WTC11 (cell line): Measurements from ENCODE around the gene C1orf159. TPM values are rescaled to one million over a fixed set of nuclear protein-coding genes. Genes with fewer than 3 reads are reported as not detected.

Experiments used
- ATAC-seq: fragments of 200-7000 bp; cut with Tn5 transposase; 2 replicates; pipeline ENCODE4 v1.10.0; 2021; ENCODE audit warnings: mild to moderate bottlenecking, moderate library complexity
- CTCF ChIA-PET: fragments of 300-600 bp; sonication (Branson Sonifier 250); formaldehyde crosslinking; loops from one replicate; lab custom pipeline; 2021; ENCODE audit warnings: antibody characterized with exemption; lab: Charles Lee
- POLR2A ChIA-PET: fragments of 350-600 bp; sonication (Branson Sonifier 250); formaldehyde crosslinking; loops from one replicate; lab custom pipeline; 2021; ENCODE audit warnings: antibody characterized with exemption; lab: Charles Lee
- DNase-seq: peaks from one replicate; pipeline ENCODE4 v3.0.0; 2021; ENCODE audit warnings: low spot score
- H3K27ac Mint-ChIP-seq: 2 replicates; pipeline ENCODE4 v1.8.0; 2021; ENCODE audit warnings: mixed read lengths
- H3K27me3 Mint-ChIP-seq: 2 replicates; pipeline ENCODE4 v1.8.0; 2021; ENCODE audit warnings: low read depth, mild to moderate bottlenecking, moderate library complexity, mixed read lengths
- H3K36me3 Mint-ChIP-seq: 2 replicates; pipeline ENCODE4 v1.8.0; 2021; ENCODE audit warnings: mixed read lengths
- H3K4me1 Mint-ChIP-seq: 2 replicates; pipeline ENCODE4 v1.8.0; 2022; ENCODE audit warnings: mixed read lengths
- H3K4me3 Mint-ChIP-seq: 2 replicates; pipeline ENCODE4 v1.8.0; 2021; ENCODE audit warnings: mild to moderate bottlenecking, moderate library complexity, mixed read lengths
- H3K9me3 Mint-ChIP-seq: 2 replicates; pipeline ENCODE4 v1.8.0; 2021; ENCODE audit warnings: mixed read lengths
- AR ChIP-seq: fragments of 250-450 bp; sonication (Bioruptor Pico); IDR thresholded peaks from 2 replicates; pipeline ENCODE4 v1.9.0; 2021; ENCODE audit warnings: mild to moderate bottlenecking
- ATF2 ChIP-seq: sonication (generic); formaldehyde crosslinking; IDR thresholded peaks from 2 replicates; pipeline ENCODE4 v1.8.1; 2022; ENCODE audit warnings: low read depth, missing genetic modification reagents, borderline replicate concordance
- CBFB ChIP-seq: sonication (generic); formaldehyde crosslinking; IDR thresholded peaks from 2 replicates; pipeline ENCODE4 v1.8.1; 2022; ENCODE audit warnings: mild to moderate bottlenecking, low read depth, missing genetic modification reagents
- CTCF ChIP-seq: fragments of 200-600 bp; IDR thresholded peaks from 2 replicates; pipeline ENCODE4 v1.8.0; 2022; ENCODE audit warnings: antibody characterized with exemption
- E2F5 ChIP-seq: sonication (generic); formaldehyde crosslinking; IDR thresholded peaks from 2 replicates; pipeline ENCODE4 v1.8.1; 2022; ENCODE audit warnings: mild to moderate bottlenecking, moderate library complexity, missing genetic modification reagents
- ELF4 ChIP-seq: sonication (generic); formaldehyde crosslinking; IDR thresholded peaks from 2 replicates; pipeline ENCODE4 v1.8.1; 2022; ENCODE audit warnings: low read depth, mild to moderate bottlenecking, moderate library complexity, missing genetic modification reagents
- FOXK1 ChIP-seq: sonication (generic); formaldehyde crosslinking; IDR thresholded peaks from 2 replicates; pipeline ENCODE4 v1.8.0; 2022; ENCODE audit warnings: mild to moderate bottlenecking, moderate library complexity, missing genetic modification reagents
- MYBL2 ChIP-seq: sonication (generic); formaldehyde crosslinking; IDR thresholded peaks from 2 replicates; pipeline ENCODE4 v1.8.1; 2023; ENCODE audit warnings: mild to moderate bottlenecking, moderate library complexity, missing genetic modification reagents
- NFYB ChIP-seq: sonication (generic); formaldehyde crosslinking; conservative IDR thresholded peaks from 2 replicates; pipeline ENCODE4 v1.8.0; 2022; ENCODE audit warnings: low read depth, missing genetic modification reagents
- PRDM15 ChIP-seq: sonication (generic); formaldehyde crosslinking; IDR thresholded peaks from 2 replicates; pipeline ENCODE4 v1.8.0; 2022; ENCODE audit warnings: missing genetic modification reagents
- SMAD4 ChIP-seq: sonication (generic); formaldehyde crosslinking; IDR thresholded peaks from 2 replicates; pipeline ENCODE4 v1.8.0; 2022; ENCODE audit warnings: mild to moderate bottlenecking, missing genetic modification reagents
- SP1 ChIP-seq: sonication (generic); formaldehyde crosslinking; conservative IDR thresholded peaks from 2 replicates; pipeline ENCODE4 v1.8.1; 2022; ENCODE audit warnings: missing genetic modification reagents
- TEAD1 ChIP-seq: sonication (generic); formaldehyde crosslinking; IDR thresholded peaks from 2 replicates; pipeline ENCODE4 v1.8.0; 2022; ENCODE audit warnings: mild to moderate bottlenecking, missing genetic modification reagents
- TEAD4 ChIP-seq: sonication (generic); formaldehyde crosslinking; IDR thresholded peaks from 2 replicates; pipeline ENCODE4 v1.8.0; 2022; ENCODE audit warnings: mild to moderate bottlenecking, missing genetic modification reagents
- ZBTB21 ChIP-seq: sonication (generic); formaldehyde crosslinking; IDR thresholded peaks from 2 replicates; pipeline ENCODE4 v1.8.1; 2023; ENCODE audit warnings: mild to moderate bottlenecking, missing genetic modification reagents, borderline replicate concordance
- ZNF138 ChIP-seq: sonication (generic); formaldehyde crosslinking; conservative IDR thresholded peaks from 2 replicates; pipeline ENCODE4 v1.8.1; 2022; ENCODE audit warnings: mild to moderate bottlenecking, moderate library complexity, missing genetic modification reagents
- ZNF281 ChIP-seq: sonication (generic); formaldehyde crosslinking; IDR thresholded peaks from 2 replicates; pipeline ENCODE4 v1.8.0; 2023; ENCODE audit warnings: mild to moderate bottlenecking, missing genetic modification reagents
- ZNF317 ChIP-seq: sonication (generic); formaldehyde crosslinking; IDR thresholded peaks from 2 replicates; pipeline ENCODE4 v1.8.1; 2023; ENCODE audit warnings: low read depth, mild to moderate bottlenecking, moderate library complexity, missing genetic modification reagents, borderline replicate concordance
- ZNF416 ChIP-seq: fragments of 250-450 bp; sonication (Bioruptor Pico); IDR thresholded peaks from 2 replicates; pipeline ENCODE4 v1.9.0; 2021; ENCODE audit warnings: mild to moderate bottlenecking, inconsistent platforms
- ZNF425 ChIP-seq: fragments of 250-450 bp; sonication (Bioruptor Pico); conservative IDR thresholded peaks from 2 replicates; pipeline ENCODE4 v1.9.0; 2021; ENCODE audit warnings: mild to moderate bottlenecking
- ZNF671 ChIP-seq: fragments of 250-450 bp; sonication (Bioruptor Pico); IDR thresholded peaks from 2 replicates; pipeline ENCODE4 v1.8.0; 2021; ENCODE audit warnings: mild to moderate bottlenecking
- total RNA-seq: library from RNA; stranded (reverse); gene quantifications from 3 replicates; pipeline ENCODE4 v1.2.3, GENCODE V29; 2021

The C1orf159 gene
- total RNA-seq, 1 experiment from 2014 or later, result 17.8 TPM

GRCh38 chr1:1033009-1033587 lies 82.8 kb downstream of the C1orf159 start:
- Mint-ChIP-seq H3K4me3 (0 out of 2 replicates have a peak overlapping the region, but pooled peaks have one; percentile 22), H3K27me3 (peaks cover 31% of the 10 kb centered on the region), H3K27ac (no peak overlapping the region), H3K36me3 (peaks cover 5% of the 10 kb centered on the region; the same call in 1 of the 2 replicates), H3K4me1 (peaks cover 10% of the 10 kb centered on the region), H3K9me3 (no peaks in the 10 kb centered on the region)
- CTCF ChIA-PET, result interaction anchor here (0.6 to 4.3 kb wide), 38 partner anchors 8 to 272 kb away, joined by 3 to 57 read pairs (median 4); partner anchors contain the start of genes AGRN, HES4, ISG15 and PERM1
- DNase-seq (peak; percentile 98), ATAC-seq (peak; percentile 90)
- POLR2A ChIA-PET, result interaction anchor here (0.6 to 2.0 kb wide), 4 partner anchors 12 to 265 kb away, joined by 3 to 9 read pairs (median 3); partner anchors contain the start of genes AGRN and C1orf159
- TF ChIP-seq ZBTB21 (CRISPR knock-in tag) (no peak), ZNF425 (CRISPR knock-in tag) (no peak), E2F5 (CRISPR knock-in tag) (peak; percentile 63; the same call in 1 of the 2 replicates), AR (CRISPR knock-in tag) (no peak), TEAD4 (CRISPR knock-in tag) (no peak), ZNF317 (CRISPR knock-in tag) (no peak), CBFB (no peak), ZNF281 (no peak), ATF2 (no peak), NFYB (CRISPR knock-in tag) (peak; percentile 60), TEAD1 (peak; percentile 44; the same call in 1 of the 2 replicates), ELF4 (CRISPR knock-in tag) (no peak), MYBL2 (no peak), SMAD4 (CRISPR knock-in tag) (no peak), ZNF416 (CRISPR knock-in tag) (peak; percentile 10; the same call in 1 of the 2 replicates), ZNF671 (CRISPR knock-in tag) (no peak), FOXK1 (CRISPR knock-in tag) (0 out of 2 replicates have a peak, but pooled peaks have one; percentile 35), SP1 (CRISPR knock-in tag) (peak; percentile 77), ZNF138 (no peak), CTCF (peak; percentile 76), PRDM15 (CRISPR knock-in tag) (0 out of 2 replicates have a peak, but pooled peaks have one; percentile 12)
